Body of pancreas (tissue), 4 donors: ENCODE measurements around the gene CEP20. TPM values are rescaled to one million over a fixed set of nuclear protein-coding genes. Genes with fewer than 3 reads are reported as not detected.
A peak's percentile ranks its signal among the peaks of the same experiment; 100 is the strongest.

ENCODE experiments used
- ATAC-seq: fragments of 150-250 bp; one replicate; pipeline ENCODE4 v1.9.1; 2016
- DNase-seq, 4 donors: peaks; one replicate each; pipeline ENCODE4 v3.0.0-alpha.2; 2019
- H3K27ac ChIP-seq, 4 donors: fragments of 200-600 bp; sonication (generic); 1 replicate in 3 of 4; 2 replicates in 1 of 4; pipeline versions ENCODE4 v1.5.1 to v1.6.1; 2016 to 2019; ENCODE audit warnings: mild to moderate bottlenecking in 1 of 4, mixed read lengths in 1 of 4, moderate library complexity in 1 of 4
- H3K27me3 ChIP-seq, 2 donors: fragments of 200-600 bp; sonication (generic); one replicate each; pipeline ENCODE4 v1.6.0; 2016; ENCODE audit warnings: mild to moderate bottlenecking in 1 of 2
- H3K36me3 ChIP-seq, 2 donors: fragments of 200-600 bp; sonication (generic); replicated peaks in 1 of 2; 2 replicates each; pipeline ENCODE4 v1.5.1; 2016; ENCODE audit warnings: low read depth in 2 of 2; ENCODE audit not compliant: insufficient read depth in 1 of 2
- H3K4me1 ChIP-seq: fragments of 200-600 bp; sonication (generic); one replicate; pipeline ENCODE4 v1.6.0; 2016
- H3K4me3 ChIP-seq, 2 donors: fragments of 200-600 bp; sonication (generic); 1 replicate in 1 of 2; 2 replicates in 1 of 2; pipeline ENCODE4 v1.5.1; 2016 to 2019
- H3K9me3 ChIP-seq, 3 donors: fragments of 200-600 bp; sonication (generic); 1 replicate in 2 of 3; 2 replicates in 1 of 3; pipeline ENCODE4 v1.5.1; 2016
- POLR2A ChIP-seq, 3 donors: fragments of 450-650 bp; IDR thresholded peaks; one replicate each; pipeline ENCODE4 v1.6.1; 2016; ENCODE audit warnings: antibody characterized with exemption in 3 of 3, mild to moderate bottlenecking in 2 of 3
- WGBS, 2 donors: methylation state at CpG; one replicate each; pipeline ENCODE4 v1.1.5; 2017; 5-methylcytosine and 5-hydroxymethylcytosine counted together
- intact Hi-C: fragments of 100-400 bp; cut with DNase I; formaldehyde crosslinking; loops from one replicate; pipeline ENCODE4 v1.15.1; 2023
- total RNA-seq, 2 donors: library from RNA; depleted of rRNA; stranded (reverse); fragments of >200 nt; gene quantifications; one replicate each; pipeline ENCODE4 v1.1.0, GENCODE V29; 2016
- TF ChIP-seq, protein P1 (sequence below), 7 experiments: fragments of 450-650 bp in 4 of 7; fragments of 200-600 bp in 3 of 7; sonication (generic) in 3 of 7; IDR thresholded peaks; one replicate each; pipeline ENCODE4 v1.5.1; 2016 to 2019; ENCODE audit warnings: antibody characterized with exemption in 7 of 7

Gene CEP20
- total RNA-seq, 2 donors from 2014 or later, result 17.5 to 21.3 TPM

DNA sequence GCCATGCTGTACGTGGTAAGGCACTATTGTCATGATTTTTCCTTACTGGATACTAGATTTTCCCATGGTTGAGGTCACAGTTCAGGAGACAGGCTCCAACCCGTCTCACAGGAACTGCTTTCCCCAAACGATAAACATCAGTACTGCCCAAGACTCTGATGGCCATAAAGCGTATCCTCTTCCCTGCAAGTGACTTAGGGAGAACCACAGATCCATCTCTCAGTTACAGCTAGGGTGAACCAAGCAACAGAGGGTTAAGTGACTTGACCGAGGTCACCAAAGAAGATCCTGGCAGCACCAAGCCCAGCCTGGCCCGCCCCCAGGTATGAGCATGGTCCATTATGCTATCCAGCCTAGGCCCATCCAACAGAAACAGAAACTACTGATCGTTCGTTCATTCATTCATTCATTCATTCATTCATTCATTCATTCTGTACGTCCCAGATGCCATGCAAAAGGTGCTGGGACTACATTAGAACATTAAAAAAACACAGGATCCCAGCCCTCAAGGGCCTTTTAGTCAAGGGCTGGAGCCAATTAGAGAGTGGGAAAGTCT, 62.6 kb downstream of the CEP20 start:
- H3K4me1 ChIP-seq, result peaks cover 21% of the 10 kb centered on the region
- DNase-seq (no peak), ATAC-seq (no peak)
- no peaks in the 10 kb centered on the region for H3K27me3 ChIP-seq
- H3K9me3 ChIP-seq, result no peaks in the 10 kb centered on the region
- 70 to 82% methylated on average over 9 of the region's 9 CpGs for WGBS, 2 donors
- no peaks in the 10 kb centered on the region for H3K36me3 ChIP-seq
- H3K4me3 ChIP-seq, result no peak overlapping the region
- no peak for TF ChIP-seq POLR2A (IDR thresholded peaks at IDR 0.05)
- TF ChIP-seq, protein P1, sequence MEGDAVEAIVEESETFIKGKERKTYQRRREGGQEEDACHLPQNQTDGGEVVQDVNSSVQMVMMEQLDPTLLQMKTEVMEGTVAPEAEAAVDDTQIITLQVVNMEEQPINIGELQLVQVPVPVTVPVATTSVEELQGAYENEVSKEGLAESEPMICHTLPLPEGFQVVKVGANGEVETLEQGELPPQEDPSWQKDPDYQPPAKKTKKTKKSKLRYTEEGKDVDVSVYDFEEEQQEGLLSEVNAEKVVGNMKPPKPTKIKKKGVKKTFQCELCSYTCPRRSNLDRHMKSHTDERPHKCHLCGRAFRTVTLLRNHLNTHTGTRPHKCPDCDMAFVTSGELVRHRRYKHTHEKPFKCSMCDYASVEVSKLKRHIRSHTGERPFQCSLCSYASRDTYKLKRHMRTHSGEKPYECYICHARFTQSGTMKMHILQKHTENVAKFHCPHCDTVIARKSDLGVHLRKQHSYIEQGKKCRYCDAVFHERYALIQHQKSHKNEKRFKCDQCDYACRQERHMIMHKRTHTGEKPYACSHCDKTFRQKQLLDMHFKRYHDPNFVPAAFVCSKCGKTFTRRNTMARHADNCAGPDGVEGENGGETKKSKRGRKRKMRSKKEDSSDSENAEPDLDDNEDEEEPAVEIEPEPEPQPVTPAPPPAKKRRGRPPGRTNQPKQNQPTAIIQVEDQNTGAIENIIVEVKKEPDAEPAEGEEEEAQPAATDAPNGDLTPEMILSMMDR (IDR thresholded peaks at IDR 0.05), result no peak
- no peak overlapping the region for H3K27ac ChIP-seq
- intact Hi-C loops, result no loop called here

DNA sequence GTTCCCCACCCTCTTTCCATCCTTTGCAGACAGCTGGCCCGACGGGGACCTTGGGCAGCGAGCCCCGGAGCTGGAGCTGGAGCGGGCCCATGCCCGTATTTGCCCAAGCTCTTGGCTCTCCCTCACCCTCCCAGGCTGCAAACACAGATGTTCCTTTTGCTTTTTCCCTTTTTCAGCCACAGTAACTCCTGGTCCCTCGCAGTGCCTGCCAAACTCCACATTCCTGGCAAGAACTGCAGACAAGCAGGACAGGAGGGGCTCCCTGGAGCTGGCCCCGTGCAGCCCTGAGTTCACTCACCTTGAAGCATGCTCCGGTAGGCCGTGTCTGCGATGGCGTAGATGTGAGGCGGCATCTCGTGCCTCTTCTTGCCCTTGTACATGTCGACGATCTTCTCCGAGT, 65.4 kb downstream of the CEP20 start:
- peak overlapping the region in 2 of 4 donors; percentile 9 to 38 for H3K27ac ChIP-seq
- peak; percentile 68 for ATAC-seq
- H3K9me3 ChIP-seq, result no peaks in the 10 kb centered on the region
- DNase-seq, result peak; percentile 60 to 88 (median 73)
- H3K4me3 ChIP-seq, result no peak overlapping the region
- H3K4me1 ChIP-seq, result peaks cover 21% of the 10 kb centered on the region
- intact Hi-C loops, result no loop called here
- TF ChIP-seq POLR2A (IDR thresholded peaks at IDR 0.05), result no peak
- TF ChIP-seq, protein P1 (IDR thresholded peaks at IDR 0.05), result peak in 1 of 7 experiments; percentile 1
- no peaks in the 10 kb centered on the region for H3K27me3 ChIP-seq
- WGBS, 2 donors, result 19 to 32% methylated on average over 12 to 17 of the region's 17 CpGs
- H3K36me3 ChIP-seq, result no peaks in the 10 kb centered on the region

DNA sequence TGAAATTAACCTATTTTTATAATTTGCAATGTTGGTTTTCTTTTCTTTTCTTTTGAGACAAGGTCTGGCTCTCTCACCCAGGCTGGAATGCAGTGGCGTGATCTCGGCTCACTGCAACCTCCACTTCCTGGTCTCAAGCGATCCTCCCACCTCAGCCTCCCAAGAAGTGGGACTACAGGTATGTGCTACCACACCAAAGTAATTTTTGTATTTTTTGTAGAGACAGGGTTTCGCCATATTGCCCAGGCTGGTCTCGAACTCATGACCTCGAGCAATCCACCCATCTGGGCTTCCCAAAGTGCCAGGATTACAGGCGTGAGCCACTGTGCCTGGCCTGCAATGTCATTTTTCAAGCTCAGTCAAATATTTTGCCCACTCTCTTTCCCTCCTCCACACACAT, 67.6 kb downstream of the CEP20 start:
- peaks cover 21% of the 10 kb centered on the region for H3K4me1 ChIP-seq
- no peak overlapping the region for H3K4me3 ChIP-seq
- no peaks in the 10 kb centered on the region for H3K36me3 ChIP-seq
- intact Hi-C loops, result no loop called here
- H3K27ac ChIP-seq, result no peak overlapping the region
- H3K27me3 ChIP-seq, result no peaks in the 10 kb centered on the region
- WGBS, 2 donors, result 81 to 91% methylated on average over 7 of the region's 7 CpGs
- H3K9me3 ChIP-seq, result peaks cover 0 to 4% (median 0%) of the 10 kb centered on the region in 3 donors
- TF ChIP-seq POLR2A (IDR thresholded peaks at IDR 0.05), result no peak
- TF ChIP-seq, protein P1 (IDR thresholded peaks at IDR 0.05), result no peak
- DNase-seq (no peak), ATAC-seq (no peak)

DNA sequence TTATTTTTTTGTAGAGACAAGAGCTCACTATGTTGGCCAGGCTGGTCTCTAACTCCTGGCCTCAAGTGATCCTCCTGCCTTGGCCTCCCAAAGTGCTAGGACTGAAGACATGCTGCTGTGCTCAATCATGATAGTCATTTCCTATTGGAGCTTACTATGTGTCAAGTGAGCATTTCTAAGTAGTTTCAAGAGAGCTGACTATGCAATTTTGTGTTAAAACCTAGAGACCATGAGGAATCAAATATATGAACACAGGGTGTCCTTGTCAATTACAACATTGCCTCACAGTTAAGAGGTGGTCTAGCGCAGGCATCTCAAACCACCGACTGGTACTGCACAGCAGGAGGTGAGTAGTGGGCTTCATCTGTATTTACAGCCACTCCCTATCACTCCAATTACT, 69.4 kb downstream of the CEP20 start:
- Histone ChIP-seq H3K4me1 (peaks cover 21% of the 10 kb centered on the region), H3K27ac (no peak overlapping the region), H3K4me3 (no peak overlapping the region), H3K27me3 (no peaks in the 10 kb centered on the region), H3K36me3 (no peaks in the 10 kb centered on the region), H3K9me3 (peaks cover 0 to 7% (median 0%) of the 10 kb centered on the region in 3 donors)
- ATAC-seq (no peak), DNase-seq (no peak)
- TF ChIP-seq, protein P1 (IDR thresholded peaks at IDR 0.05), result no peak
- TF ChIP-seq POLR2A (IDR thresholded peaks at IDR 0.05), result no peak
- WGBS, 2 donors, result 88 to 94% methylated on average over 2 of the region's 2 CpGs
- intact Hi-C loops, result no loop called here

DNA sequence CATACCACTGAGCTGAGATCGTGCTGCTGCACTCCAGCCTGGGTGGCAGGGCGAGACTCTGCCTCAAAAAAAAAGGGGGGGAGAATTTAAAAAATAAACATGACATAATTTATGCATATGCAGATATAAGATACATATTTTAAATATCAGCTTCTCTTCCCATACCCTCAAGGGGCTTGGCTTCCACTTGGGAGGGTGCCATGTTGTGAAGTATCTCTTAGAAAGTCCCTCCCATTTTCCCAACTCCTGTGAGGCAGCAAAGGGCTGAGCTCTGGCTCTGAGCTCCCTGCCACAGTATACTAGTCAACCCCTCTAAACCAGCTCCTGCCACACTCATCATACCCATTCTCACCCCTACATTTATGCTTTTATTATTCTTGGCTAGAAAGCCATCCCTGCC, 71.0 kb downstream of the CEP20 start:
- ATAC-seq, result no peak
- peaks cover 0 to 7% (median 0%) of the 10 kb centered on the region in 3 donors for H3K9me3 ChIP-seq
- 75 to 91% methylated on average over 2 of the region's 2 CpGs for whole genome bisulfite sequencing, 2 donors
- H3K4me3 ChIP-seq, result no peak overlapping the region
- TF ChIP-seq, protein P1 (IDR thresholded peaks at IDR 0.05), result no peak
- TF ChIP-seq POLR2A (IDR thresholded peaks at IDR 0.05), result no peak
- no peaks in the 10 kb centered on the region for H3K27me3 ChIP-seq
- H3K4me1 ChIP-seq, result peaks cover 7% of the 10 kb centered on the region
- DNase-seq, result no peak
- H3K27ac ChIP-seq, result no peak overlapping the region
- intact Hi-C loops, result no loop called here
- H3K36me3 ChIP-seq, result no peaks in the 10 kb centered on the region
